Lower lobe of right lung (tissue), 2 donors: ENCODE measurements around the gene SIPA1. TPM values are rescaled to one million over a fixed set of nuclear protein-coding genes. Genes with fewer than 3 reads are reported as not detected.
"Not testable (repeated sequence)": the region's sequence is repeated elsewhere in the genome, so short reads cannot be mapped to it uniquely, and the experiment has no call there.

Source experiments
- ATAC-seq, 2 donors: fragments of 200-7000 bp; cut with Tn5 transposase; one replicate each; pipeline ENCODE4 v1.9.1; 2020 to 2022; ENCODE audit warnings: mild to moderate bottlenecking in 2 of 2, moderate library complexity in 2 of 2
- DNase-seq: peaks from one replicate; pipeline ENCODE4 v3.0.0-alpha.2; 2020
- H3K27ac ChIP-seq: fragments of 200-600 bp; one replicate; pipeline ENCODE4 v1.8.0; 2022
- H3K27me3 ChIP-seq: fragments of 200-600 bp; one replicate; pipeline ENCODE4 v1.8.0; 2022; ENCODE audit warnings: low read depth
- H3K36me3 ChIP-seq: fragments of 200-600 bp; one replicate; pipeline ENCODE4 v1.8.0; 2022; ENCODE audit warnings: mild to moderate bottlenecking
- H3K4me1 ChIP-seq: fragments of 200-600 bp; one replicate; pipeline ENCODE4 v1.8.0; 2022
- H3K4me3 ChIP-seq: fragments of 200-600 bp; one replicate; pipeline ENCODE4 v1.8.0; 2022; ENCODE audit warnings: mild to moderate bottlenecking
- H3K9me3 ChIP-seq: fragments of 200-600 bp; one replicate; pipeline ENCODE4 v1.8.0; 2022
- intact Hi-C: fragments of 100-400 bp; cut with DNase I; formaldehyde crosslinking; loops from one replicate; pipeline ENCODE4 v1.11.0; 2022
- total RNA-seq: library from RNA; stranded (reverse); fragmentation: NEBNext Ultra II Directional; extraction: Animal tissue kit (Norgen Biotek cat#: 25700); gene quantifications from one replicate; pipeline ENCODE4 v1.2.1, GENCODE V29; 2021
- TF ChIP-seq, protein P1 (sequence below): fragments of 200-600 bp; IDR thresholded peaks from one replicate; pipeline ENCODE4 v1.8.0; 2022; ENCODE audit warnings: antibody characterized with exemption, mild to moderate bottlenecking
- donor health status: DM: no; HTN: yes; CAD: no; lungs with severe emphysema.

The SIPA1 gene
- total RNA-seq, 1 donor from 2014 or later = 102 TPM

DNA sequence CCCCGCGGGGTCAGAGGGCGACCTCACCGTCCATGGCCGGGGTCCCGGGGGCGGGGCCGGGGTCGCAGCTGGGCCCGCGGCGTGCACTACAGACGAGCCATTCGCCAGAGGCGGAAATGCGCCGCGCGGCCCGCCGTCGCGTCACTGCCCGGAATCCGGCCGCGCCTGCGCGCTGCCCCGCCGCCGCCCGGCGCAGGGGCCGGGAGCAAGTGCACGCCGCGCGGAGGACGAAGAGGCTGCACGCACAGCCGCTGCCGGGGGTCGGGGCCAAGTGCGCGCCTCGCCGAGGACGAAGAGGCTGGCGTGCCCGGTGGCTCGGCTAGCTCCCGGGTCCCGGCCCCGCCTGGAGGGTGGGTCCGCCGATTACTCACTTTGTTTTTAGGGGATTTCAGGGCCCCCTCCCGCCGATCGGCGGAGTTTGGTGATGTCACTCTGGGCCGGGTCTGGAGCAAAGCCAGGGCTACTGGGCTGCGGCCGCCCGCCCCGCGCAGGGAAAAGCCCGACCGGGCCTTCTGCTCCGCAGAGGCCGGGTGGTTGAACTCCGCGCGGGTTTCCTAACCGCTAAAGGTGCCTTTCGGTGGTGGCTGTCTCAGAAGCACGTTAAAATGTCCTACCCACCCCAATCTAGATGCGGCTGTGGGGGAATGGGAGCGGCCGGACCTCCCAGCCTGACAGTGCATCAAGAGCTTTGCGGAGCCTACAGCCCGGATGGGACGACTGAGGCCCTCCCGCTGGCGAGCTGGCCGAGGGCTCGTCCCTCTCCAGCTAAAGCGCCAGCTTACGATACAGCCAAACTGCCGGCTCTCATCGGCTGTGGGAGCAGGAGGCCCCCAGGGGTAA lies 25.1 kb downstream of the SIPA1 start, which contains the start of gene RELA:
RELA (minus strand) TSS at position 118 of the 840 bp plus-strand sequence; CDS start at position 34, 84 bp downstream.
- Histone ChIP-seq H3K4me1 (peaks cover 40% of the 10 kb centered on the region), H3K27ac (peak within 1 kb of the TSS; percentile 96), H3K36me3 (peaks cover 38% of the 10 kb centered on the region), H3K4me3 (peak within 1 kb of the TSS; percentile 94), H3K27me3 (no peaks in the 10 kb centered on the region), H3K9me3 (no peaks in the 10 kb centered on the region)
- TF ChIP-seq, protein P1, sequence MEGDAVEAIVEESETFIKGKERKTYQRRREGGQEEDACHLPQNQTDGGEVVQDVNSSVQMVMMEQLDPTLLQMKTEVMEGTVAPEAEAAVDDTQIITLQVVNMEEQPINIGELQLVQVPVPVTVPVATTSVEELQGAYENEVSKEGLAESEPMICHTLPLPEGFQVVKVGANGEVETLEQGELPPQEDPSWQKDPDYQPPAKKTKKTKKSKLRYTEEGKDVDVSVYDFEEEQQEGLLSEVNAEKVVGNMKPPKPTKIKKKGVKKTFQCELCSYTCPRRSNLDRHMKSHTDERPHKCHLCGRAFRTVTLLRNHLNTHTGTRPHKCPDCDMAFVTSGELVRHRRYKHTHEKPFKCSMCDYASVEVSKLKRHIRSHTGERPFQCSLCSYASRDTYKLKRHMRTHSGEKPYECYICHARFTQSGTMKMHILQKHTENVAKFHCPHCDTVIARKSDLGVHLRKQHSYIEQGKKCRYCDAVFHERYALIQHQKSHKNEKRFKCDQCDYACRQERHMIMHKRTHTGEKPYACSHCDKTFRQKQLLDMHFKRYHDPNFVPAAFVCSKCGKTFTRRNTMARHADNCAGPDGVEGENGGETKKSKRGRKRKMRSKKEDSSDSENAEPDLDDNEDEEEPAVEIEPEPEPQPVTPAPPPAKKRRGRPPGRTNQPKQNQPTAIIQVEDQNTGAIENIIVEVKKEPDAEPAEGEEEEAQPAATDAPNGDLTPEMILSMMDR = peak; percentile 7
- ATAC-seq (peak; percentile 92 to 95), DNase-seq (peak; percentile 95)
- intact Hi-C loops = no loop called here

DNA sequence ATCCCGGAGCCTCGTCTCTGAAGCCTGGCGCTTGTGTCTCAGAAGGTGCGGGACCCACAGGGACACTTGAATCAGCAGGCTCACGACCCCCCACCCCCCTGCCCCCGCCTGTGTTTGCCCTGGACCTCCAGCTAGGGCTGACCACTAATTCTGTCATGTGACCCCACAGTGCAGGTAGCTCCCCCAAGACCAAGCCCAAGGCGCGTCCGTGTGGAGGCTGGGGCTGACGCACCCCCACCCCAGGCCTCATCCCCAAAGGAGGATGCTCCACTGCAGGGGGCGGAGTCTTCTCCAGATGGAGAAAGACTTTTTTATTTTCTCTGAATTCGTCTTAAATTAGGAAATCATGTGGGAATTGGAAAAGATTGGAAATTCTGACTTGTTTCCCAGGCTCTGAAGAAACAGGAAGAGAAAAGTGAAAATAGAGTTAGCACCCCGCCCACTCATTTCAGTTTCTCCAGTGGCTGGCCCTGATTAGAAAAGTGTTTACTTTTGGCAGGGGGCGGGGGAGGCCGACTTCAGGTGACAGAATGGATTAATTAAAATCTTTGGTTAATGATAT lies 25.8 kb downstream of the SIPA1 start:
- intact Hi-C loops = no loop called here

DNA sequence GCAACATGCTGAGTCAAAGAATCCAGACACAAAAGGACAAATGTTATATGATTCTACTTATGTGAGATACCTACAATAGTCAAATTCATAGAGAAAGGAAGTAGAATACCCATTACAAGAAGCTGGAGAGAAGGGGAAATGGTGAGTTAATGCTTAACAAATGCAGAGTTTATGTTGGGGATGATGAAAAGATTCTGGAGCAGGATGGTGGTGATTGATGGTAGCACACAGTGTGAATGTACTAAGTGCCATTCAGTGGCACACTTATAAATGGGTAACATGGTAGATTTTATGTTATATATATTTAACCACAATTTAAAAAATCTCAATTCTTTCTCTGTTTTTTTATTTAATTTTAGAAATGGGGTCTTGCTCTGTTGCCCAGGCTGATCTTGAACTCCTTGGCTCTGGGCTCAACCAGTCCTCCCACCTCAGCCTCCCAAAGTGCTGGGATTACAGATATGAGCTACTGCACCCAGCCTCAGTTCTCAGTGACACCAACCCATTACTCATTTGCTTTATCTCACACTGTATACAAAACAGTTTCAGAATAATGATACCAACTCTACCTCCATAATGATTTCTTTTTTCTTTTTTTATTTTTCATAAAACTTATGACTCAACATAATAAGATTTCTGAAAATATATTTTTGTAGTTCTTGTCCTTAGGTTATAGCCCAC lies 34.4 kb downstream of the SIPA1 start:
- Histone ChIP-seq H3K4me1 (no peaks in the 10 kb centered on the region), H3K4me3 (no peak overlapping the region), H3K36me3 (no peaks in the 10 kb centered on the region), H3K27me3 (no peaks in the 10 kb centered on the region), H3K9me3 (no peaks in the 10 kb centered on the region), H3K27ac (no peak overlapping the region)
- TF ChIP-seq, protein P1 = no peak
- ATAC-seq (no peak), DNase-seq (no peak)
- intact Hi-C loops = no loop called here

More for the DNA sequence above, 25.8 kb downstream of the SIPA1 start:
- H3K27me3 ChIP-seq = no peaks in the 10 kb centered on the region
- TF ChIP-seq, protein P1 = no peak
- H3K4me1 ChIP-seq = peaks cover 40% of the 10 kb centered on the region
- H3K27ac ChIP-seq = peak overlapping the region; percentile 96
- H3K4me3 ChIP-seq = peak overlapping the region; percentile 94
- peaks cover 31% of the 10 kb centered on the region for H3K36me3 ChIP-seq
- peak; percentile 66 for DNase-seq
- H3K9me3 ChIP-seq = no peaks in the 10 kb centered on the region
- ATAC-seq = peak; percentile 48 to 65

DNA sequence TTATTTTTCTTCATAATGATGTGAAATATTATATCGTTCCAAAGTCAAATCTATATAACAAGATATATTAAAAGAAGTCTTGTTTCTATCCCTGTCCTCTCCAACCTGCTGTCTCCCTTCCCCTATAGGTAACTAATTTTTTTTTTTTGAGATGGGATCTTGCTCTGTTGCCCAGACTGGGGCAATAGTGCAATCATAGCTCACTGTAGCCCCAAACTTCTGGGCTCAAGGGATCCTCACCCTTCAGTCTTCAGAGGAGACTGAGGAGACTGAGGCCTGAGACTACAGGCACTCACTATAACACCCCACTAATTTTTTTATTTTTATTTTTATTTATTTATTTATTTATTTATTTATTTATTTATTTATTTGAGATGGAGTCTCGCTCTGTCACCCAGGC lies 35.1 kb downstream of the SIPA1 start:
- Histone ChIP-seq H3K4me1 (no peaks in the 10 kb centered on the region), H3K36me3 (no peaks in the 10 kb centered on the region), H3K4me3 (no peak overlapping the region), H3K27me3 (no peaks in the 10 kb centered on the region), H3K9me3 (no peaks in the 10 kb centered on the region), H3K27ac (no peak overlapping the region)
- DNase-seq (no peak), ATAC-seq (no peak)
- intact Hi-C loops = no loop called here
- TF ChIP-seq, protein P1 = no peak

DNA sequence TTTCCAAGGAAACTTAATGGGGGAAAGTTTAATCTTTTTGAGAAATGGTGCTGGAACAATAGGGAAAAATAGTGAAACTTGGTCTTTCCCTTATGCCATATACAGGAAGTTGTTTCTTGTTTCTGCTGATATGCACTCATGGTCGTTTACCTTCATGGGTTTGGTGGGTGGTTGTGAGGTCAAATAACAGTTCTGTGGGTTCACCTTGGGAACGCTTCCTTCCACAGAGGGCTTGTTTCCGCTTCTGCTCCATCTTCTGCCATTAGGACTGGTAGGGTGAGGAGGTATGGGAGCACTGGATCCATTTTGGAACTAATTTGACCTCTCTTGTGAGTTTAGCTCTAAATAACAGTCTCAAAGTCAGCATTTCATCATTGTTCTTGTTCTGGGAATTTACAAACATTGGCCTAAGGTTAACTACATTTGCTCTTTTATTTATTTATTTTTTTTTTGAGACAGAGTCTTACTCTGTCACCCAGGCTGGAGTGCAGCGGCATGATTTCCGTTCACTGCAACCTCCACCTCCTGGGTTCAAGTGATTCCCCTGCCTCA lies 42.4 kb downstream of the SIPA1 start:
- DNase-seq (no peak), ATAC-seq (no peak)
- intact Hi-C loops = no loop called here
- Histone ChIP-seq H3K27ac (no peak overlapping the region), H3K9me3 (no peaks in the 10 kb centered on the region), H3K4me1 (no peaks in the 10 kb centered on the region), H3K27me3 (no peaks in the 10 kb centered on the region), H3K36me3 (no peaks in the 10 kb centered on the region), H3K4me3 (no peak overlapping the region)
- TF ChIP-seq, protein P1 = no peak

DNA sequence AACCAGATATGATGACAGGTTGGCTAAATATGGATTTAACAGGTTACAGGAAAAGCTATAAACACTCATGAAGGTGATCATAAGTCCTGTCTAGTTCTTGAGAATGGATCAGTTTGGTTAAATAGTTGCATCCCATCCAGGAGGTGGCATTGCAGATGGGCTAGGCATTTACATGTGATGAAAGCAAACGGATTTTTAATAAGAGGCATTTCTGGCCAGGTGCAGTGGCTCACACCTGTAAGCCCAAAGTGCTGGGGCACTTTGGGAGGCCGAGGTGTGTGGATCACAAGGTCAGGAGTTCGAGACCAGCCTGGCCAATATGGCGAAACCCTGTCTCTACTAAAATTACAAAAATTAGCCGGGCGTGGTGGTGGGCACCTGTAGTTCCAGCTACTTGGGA lies 45.6 kb downstream of the SIPA1 start:
- DNase-seq, H3K4me3 ChIP-seq, H3K9me3 ChIP-seq, H3K4me1 ChIP-seq, H3K27ac ChIP-seq, ATAC-seq, H3K36me3 ChIP-seq, intact Hi-C loops, H3K27me3 ChIP-seq: not testable (repeated sequence)
